NOMO-1 treated with dmso at 0.1 percent for 144 hours (cell line): ENCODE measurements around the gene DNAJC15.
"Not testable (repeated sequence)": the region's sequence is repeated elsewhere in the genome, so short reads cannot be mapped to it uniquely, and the experiment has no call there.

Source experiments
- DNase-seq: peaks from one replicate; lab custom pipeline; 2025; ENCODE audit not compliant: unreplicated experiment; lab: John Stamatoyannopoulos, UW

Gene DNAJC15

GRCh38 chr13:43003729-43004128 is 19.7 kb upstream of the DNAJC15 start:
- DNase-seq: no peak

- DNase-seq: no peak
These were observed 17.7 kb upstream of the DNAJC15 start for GRCh38 chr13:43005460-43006236.

- DNase-seq: no peak
These were observed 16.3 kb upstream of the DNAJC15 start for GRCh38 chr13:43006893-43007631.

- no peak for DNase-seq
These were observed 14.8 kb upstream of the DNAJC15 start for GRCh38 chr13:43008596-43008995.

- no peak for DNase-seq
These were observed 13.9 kb upstream of the DNAJC15 start for GRCh38 chr13:43009506-43009905.

- no peak for DNase-seq
These were observed 9.2 kb upstream of the DNAJC15 start for GRCh38 chr13:43014162-43014561.

GRCh38 chr13:43016226-43016625 is 7.2 kb upstream of the DNAJC15 start:
- DNase-seq: no peak

- DNase-seq: no peak
These were observed 3.6 kb upstream of the DNAJC15 start for GRCh38 chr13:43019811-43020210.

GRCh38 chr13:43020794-43021193 is 2.6 kb upstream of the DNAJC15 start:
- no peak for DNase-seq

GRCh38 chr13:43021926-43022670 is 1.3 kb upstream of the DNAJC15 start:
- DNase-seq: no peak

- DNase-seq: no peak
These were observed 475 bp upstream of the DNAJC15 start for GRCh38 chr13:43022934-43023288.

- DNase-seq: peak; percentile 12
These were observed 2.9 kb downstream of the DNAJC15 start for GRCh38 chr13:43026262-43026661.

GRCh38 chr13:43030548-43030947 is 7.2 kb downstream of the DNAJC15 start:
- no peak for DNase-seq

- no peak for DNase-seq
These were observed 8.5 kb downstream of the DNAJC15 start for GRCh38 chr13:43031881-43032280.

GRCh38 chr13:43033038-43033437 is 9.7 kb downstream of the DNAJC15 start:
- no peak for DNase-seq

- DNase-seq: no peak
These were observed 13.2 kb downstream of the DNAJC15 start for GRCh38 chr13:43036351-43037250.

GRCh38 chr13:43039966-43040365 is 16.6 kb downstream of the DNAJC15 start:
- DNase-seq: no peak

GRCh38 chr13:43040581-43041368 is 17.4 kb downstream of the DNAJC15 start:
- DNase-seq: not testable (repeated sequence)

GRCh38 chr13:43041369-43041921 is 18.1 kb downstream of the DNAJC15 start:
- DNase-seq: no peak
